Measurements from ENCODE around the gene NEURL3.

The NEURL3 gene

DNA sequence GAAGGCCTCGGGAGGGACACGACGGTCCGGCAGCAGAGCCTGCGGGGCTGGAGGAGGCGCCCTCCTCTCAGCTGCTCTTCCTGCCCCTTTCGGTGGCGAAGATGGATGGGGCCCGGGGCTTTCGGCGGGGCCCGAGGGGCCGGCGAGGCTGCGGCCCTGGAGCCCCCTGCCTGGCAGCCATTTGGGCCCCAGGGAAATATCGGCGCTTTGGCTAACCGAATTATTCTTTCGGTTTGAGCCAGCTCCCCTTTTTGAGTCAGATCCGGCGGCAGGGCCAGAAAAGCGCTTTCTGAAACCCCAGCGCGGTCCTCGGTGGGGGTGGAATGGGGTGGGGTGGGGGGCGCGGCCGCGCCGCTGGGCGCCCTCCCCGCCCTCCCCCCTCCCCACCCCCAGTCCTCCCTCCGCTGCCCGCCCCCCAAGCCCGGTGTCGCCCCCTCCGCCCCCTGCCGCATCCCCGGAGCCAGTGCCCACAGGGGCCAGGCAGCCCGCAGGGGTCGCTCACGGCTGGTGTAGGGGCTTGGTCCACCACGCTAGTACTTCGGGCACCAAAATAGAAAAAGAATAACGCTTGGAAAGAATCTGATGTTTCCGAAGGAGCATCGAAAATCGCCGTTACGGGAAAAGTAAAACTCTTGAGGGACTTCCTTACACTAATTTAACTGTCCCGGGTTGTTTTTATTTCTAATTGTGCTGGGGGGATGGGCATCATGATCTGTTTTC, 22.3 kb upstream of the NEURL3 start:
- no peak for DNase-seq

DNA sequence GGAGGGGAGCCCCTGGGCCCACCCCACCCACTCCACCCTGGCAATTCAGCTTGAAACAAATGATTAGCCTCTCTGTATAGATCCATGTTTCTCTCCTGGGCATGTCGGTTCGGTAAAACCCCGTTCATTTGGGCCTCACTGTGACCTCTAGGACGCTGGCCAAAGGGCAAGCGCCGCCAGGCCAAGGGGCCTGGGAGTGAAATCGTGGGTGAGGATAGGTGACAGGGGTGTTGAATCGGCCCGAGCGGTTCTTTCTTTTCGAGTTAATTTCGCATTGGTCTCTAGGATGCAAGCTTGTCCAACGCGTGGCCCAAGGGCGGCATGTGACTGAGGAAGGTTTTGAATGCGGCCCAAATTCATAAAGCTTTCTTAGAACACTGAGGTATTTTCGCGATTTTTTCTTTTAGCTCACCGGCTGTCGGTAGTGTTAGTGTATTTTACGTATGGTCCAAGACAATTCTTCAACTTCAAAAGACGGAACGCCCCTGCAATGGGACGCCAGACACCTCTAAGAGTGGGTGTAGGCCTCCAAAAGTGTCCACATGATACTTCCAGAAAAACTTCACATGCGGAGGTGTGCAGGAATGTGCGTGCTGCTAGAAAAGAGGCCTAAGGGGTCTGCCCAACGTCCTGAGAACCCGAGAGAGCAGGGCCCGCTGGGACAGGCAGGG, 21.6 kb upstream of the NEURL3 start:
- no peak for DNase-seq

DNA sequence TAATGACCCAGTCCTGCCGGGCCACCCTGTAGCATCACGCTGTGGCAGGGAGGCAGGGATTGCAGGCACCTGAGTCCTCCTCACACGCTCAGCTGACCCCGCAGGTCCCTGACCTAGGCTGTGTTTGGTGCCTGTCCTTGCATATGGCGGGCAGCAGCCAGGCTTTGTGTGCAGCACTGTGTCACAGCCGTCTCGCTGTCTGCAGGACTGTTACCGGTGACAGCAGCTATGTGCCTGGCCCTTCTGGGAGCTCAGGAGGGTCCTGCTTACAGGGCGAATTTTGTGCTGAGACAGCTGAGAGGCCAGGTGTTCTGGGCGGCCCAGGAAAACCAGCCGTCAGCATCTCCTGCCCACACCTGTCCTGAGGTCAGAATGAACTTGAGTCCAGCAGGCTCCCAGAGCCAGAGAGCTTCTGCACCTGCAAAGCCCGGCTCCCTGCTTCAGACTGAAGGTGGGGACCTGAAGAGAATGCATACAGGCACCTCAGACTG, 21.0 kb upstream of the NEURL3 start:
- no peak for DNase-seq

DNA sequence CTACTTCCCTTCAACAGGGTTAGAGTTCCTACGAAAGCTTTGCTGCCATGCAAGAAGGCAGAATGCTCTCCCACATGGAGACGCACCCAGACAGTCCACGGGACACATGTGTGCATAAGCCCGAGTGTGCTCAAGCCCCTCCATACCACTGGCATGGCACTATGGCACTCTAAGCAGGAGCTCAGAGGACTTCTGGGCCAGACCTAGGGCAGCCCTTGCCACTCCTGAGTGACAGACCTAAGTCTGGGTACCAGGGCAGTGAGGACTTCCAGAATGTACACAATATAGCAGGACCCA, 20.0 kb upstream of the NEURL3 start:
- DNase-seq: no peak

DNA sequence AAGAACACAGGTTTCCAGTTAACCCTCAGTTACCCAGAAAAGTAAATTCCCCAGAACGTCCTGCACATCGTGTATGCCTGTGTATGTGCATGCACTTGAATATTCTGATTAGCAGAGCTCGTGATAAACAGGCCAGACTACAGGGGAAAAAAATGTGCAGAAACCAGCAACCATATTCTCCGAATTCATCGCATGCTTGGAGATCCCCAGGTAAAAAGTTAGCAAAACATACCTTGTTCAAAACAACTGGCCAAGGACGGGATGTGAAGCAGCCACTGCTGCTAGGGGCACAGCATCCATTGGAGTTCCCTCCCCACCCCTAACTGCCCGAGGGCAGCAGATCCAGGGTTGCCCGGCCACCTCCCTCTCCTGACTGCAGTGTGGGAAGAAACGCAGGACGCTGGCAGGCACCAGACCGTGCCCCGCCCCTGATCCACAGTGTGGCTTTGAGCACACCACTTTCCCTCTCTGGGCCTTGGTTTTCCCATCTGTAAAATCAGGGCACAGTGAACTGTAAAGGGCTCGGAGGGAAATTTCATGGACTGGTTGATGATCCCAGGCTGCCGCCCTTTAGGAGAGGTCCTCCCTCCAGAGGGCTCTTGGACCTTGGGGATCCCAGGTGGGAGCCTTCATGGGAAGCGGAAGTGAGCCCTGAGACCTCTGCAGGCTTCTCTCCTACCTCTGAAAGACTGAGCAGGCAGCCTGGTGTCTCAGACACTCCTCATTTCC, 19.5 kb upstream of the NEURL3 start:
- DNase-seq: no peak

DNA sequence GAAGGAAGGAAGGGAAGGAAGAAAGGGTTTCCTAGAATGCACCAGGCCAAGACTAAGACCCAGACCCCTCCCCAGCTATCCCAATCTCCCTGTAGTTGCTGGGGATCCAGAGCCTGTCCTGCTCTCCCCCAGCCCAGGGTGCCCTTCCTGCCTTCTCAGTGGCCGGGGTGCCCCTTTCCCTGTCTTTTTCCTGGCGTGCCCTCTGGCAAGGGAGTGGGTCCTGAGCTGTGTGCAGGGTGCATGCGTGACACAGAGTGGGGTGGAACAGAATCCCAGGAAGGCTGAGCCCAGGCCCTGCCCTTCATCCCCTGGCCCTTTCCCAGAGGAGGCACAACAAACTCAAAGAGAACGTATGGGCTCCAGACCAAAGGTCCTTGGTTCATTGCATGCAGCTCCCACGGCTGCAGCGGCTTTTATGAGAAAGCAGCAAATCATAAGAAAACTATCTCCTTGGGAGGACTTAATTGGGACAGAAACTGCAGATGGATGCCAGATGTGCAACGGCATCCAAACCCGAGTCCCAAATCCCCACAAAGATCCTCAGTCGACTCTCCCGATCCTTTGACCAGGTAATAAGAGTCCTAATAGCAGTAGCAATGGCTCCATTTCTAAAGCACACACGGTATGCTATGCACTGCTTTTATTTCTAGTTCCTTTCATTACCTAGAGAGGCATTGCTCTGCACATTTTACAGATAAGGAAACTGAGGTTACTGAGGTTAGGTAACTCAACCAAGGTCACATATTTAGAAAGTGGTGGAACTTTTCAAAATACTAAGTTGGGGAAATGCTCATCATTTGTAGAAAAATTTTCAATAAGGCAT, 18.7 kb upstream of the NEURL3 start:
- DNase-seq: no peak

DNA sequence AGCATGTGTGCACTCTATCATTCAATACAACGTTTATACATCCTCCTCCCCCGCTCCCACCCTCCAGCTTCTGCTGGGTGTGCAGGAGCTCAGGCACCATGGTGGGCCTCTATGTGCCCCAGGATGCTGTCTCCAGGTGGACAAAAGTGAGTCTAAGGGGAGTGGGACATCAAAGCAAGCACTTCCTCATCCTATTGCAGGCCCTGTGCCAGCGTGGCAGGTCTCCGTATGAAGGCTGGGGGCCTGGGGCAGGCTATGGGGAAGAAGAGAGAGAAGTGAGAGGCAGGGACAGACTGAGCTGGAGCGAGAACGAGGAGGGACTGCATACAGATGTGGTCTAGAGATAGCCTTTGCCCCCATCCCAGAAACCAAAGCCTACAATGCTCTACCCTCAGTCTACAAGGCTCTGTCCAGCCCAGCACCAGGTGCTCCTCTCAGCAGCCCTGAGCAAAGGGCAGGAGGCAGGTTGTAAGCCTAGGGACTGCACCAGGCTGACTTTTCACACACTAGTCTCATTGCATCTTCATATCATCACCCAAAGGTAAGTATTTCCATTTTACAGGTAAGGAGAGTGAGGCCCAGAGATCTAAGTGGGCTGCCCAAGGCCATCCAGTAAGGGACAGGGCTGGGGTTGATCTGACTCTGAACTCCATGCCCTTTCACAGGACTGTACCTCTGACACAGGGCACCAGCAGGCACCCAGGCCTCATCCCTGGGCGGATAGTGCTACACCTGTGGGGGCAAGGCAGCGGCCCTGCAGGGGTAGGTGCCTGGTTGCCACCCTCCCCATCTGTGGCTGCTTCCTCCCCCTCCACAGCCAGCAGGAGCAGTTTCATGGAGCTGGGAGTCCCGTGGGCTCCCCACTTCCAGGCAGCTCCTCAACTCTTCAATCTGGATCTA, 17.4 kb upstream of the NEURL3 start:
- DNase-seq: no peak

DNA sequence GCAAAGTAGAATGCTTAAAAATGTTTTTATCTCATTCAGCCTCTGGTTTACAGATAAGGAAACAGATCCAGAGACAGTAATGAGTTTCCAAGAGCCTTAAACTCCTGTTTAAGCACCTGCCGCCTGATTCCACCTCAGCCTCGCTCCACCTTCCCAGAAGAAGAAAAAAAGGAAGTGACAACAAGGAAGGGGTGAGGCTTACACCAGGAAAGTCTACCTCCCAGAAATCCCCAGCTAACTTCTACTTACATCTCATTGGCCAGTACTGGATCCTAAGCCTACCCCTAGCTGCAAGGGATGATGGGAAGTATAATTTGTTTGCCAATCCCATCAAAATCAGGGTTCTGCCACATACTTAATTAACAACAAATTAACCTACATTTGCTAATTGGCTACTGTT, 16.1 kb upstream of the NEURL3 start:
- no peak for DNase-seq

DNA sequence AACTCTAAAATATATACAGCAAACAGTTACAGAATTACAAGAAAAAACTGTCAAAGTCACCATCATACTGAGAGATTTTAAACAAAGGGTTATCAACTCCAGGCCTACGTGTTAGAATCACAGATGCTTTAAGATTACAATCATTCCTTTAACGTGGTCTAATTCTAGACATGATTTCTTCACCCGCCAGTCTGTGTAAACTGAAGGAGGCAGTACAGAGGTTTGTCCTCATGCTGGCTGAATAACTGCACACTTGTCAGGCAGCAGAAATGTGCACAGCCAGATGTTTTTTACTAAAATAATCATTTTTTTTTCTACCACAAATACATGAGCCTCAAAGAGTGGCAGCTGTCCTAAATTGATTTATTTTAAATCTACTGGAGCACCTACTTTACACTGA, 15.5 kb upstream of the NEURL3 start:
- DNase-seq: no peak

DNA sequence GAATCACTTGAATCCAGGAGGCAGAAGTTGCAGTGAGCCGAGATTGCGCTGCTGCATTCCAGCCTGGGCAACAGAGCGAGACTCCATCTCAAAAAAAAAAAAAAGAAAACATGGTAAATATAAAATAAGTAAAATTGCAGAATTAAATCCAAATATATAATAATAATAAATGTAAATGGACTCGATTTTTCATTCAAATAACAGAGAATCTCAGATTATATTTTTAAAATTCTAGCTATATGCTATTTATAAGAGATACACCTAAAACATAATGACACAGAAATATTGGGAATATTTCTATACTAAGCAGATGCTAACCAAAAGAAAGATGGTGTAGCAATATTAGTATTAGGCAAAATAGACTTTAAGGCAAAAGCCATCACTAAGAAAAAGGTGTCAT, 15.1 kb upstream of the NEURL3 start:
- no peak for DNase-seq

DNA sequence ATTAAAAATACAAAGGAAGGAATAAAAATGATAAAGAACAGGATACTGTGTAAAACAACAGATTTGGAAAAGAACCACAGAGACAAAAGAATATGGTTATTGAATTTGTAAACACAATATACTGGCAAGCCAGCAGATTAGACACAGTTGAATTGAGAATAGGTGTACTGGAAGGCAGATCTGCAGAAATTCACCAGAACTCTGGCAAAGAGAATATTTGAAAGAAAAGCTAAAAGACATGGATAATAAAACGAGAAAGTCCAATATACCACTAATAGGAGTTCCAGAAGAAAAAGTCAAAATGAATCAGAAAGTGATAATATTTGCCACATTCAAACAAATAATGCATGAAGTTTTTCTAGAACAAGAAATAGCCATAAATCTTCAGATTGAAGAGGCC, 11.9 kb upstream of the NEURL3 start:
- no peak for DNase-seq

DNA sequence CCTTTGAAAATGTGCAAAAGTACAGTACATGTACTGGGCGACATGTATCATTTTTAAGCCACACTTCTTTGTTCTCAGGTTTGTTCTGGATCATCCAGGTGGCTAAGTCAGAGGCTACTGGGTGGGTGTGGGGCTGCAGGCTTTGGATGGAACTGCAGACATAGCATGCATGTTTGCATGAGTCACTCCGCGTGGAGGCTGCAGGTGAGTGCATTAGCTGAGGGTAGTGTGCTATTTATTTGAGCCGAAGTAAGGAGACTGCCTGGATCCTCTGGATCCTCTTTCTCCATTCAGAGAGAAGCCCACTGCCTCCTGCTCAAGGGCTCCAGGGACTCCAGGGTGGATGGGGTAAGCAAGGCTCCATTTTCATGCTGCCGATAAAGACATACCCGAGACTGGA, 9.4 kb upstream of the NEURL3 start:
- DNase-seq: no peak

DNA sequence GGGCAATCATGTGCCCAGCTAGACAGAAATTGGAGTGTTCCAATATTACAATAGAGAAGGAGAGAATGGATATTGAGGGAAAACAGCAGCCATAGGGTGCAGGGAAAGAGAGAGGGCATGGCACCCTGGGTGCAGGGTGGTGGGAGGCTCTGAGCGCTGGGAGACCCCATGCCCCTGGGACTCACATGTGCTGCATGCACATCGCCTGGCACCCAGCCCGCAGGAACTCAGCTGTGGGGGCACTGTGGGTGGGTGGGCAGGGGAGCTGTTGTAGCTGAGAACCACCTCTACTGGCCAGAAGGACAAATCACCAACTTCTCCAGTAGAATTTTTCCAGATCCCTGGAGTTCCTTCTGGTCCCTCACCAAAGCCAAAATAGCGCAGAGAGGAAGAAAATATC, 7.2 kb upstream of the NEURL3 start:
- no peak for DNase-seq

DNA sequence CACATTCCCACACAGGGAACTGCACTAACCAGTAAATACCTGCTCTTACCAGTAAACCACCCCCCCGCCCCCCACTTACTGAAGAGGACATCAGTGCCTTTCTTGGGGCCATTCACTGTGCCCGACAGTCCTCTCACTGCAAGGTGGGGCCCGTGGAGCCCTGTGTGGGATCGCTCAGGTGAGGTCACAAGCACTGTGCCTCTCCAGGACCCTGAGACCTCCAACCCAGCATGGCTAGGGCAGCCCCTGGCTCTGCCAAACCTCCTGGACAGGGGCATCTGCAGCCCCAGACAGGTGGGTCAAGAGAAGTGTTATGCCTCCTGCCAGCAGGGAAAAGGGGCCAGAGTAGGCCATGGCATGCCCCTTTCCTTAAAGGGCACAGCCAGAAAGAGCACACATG, 6.7 kb upstream of the NEURL3 start:
- no peak for DNase-seq

DNA sequence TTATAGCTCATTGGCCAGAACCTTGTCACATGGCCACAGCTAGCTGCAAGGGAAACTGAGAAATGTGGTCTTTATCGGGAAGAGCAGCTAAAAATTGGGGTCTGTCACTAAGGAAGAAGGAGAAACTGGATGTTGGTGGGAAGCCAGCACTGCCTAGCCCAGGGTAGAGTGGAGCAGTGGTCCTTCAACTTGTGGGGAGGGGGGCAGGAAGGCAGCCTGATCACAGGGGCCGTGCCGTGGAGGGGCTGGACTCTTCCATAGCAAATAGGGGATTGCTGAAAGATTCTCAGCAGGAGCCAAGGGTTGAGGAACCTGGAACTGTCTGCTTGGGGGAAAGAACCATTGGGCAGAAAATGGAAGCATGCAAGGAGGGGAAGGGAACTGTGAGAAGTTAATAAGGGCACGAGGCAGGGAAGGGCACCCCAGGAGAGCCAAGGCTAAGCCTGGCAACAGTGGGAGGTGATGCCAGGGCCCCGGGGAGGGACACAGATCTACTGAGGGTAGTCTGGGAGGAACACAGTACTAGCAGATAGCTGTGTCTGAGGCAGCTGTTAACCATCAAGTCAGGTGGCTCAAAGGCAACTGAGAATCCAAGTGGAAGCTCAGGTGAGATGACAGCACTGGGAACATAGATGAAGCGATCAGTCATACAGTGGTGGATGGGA, 5.9 kb upstream of the NEURL3 start:
- DNase-seq: no peak

DNA sequence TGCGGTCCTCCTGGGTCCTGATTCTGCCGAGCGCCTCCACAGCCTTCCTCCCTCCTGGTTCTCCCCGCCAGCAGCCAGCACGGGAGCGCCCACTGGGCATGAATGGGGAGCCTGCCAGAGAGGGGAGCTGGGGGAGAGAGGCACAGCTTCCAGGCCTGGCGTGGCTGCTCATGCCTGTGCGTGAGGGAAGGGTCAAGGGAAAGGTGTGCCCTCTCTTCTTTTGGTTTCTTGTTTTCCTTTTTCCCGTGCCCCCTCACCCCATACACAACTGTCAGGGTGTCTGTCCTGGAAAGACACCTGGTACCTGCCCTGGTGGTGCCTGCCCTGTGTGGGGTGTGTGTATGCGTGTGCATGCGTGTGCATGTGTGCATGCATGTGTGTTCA, 4.7 kb upstream of the NEURL3 start:
- DNase-seq: no peak

DNA sequence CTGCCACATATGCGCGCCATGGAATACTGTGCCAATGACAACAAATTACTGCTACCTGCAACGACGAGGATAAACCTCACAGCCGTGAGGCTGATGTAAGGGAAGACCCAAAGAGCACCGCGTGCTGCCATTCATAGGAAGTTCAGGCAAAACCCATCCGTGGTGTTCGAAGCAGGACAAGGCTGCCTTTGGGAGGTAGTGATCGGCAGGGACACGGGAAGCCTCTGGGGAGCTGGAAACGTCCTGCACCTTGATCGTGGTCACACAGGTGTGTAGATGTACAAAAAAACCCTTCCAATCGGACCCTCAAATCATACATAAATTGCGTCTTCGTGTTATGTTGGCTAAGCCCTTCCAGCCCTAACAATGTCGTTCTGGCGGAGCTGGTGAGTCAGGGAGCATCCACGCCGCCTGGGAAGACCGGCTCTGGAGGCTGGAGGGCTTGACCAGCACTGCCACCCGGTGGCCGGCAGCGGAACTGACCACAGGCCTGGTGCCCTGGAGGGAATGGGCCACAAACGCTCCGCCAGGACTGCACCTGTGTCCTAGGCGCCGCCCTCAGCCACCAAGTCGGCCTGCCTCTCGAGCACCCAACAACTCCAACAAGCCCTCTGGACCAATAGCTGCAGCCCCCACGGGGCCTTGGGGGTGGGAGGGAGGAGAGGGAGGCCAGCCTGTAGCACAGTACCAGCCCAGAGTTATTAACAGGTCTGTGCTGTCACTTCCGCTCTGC, 4.1 kb upstream of the NEURL3 start:
- DNase-seq: peak; percentile 58

DNA sequence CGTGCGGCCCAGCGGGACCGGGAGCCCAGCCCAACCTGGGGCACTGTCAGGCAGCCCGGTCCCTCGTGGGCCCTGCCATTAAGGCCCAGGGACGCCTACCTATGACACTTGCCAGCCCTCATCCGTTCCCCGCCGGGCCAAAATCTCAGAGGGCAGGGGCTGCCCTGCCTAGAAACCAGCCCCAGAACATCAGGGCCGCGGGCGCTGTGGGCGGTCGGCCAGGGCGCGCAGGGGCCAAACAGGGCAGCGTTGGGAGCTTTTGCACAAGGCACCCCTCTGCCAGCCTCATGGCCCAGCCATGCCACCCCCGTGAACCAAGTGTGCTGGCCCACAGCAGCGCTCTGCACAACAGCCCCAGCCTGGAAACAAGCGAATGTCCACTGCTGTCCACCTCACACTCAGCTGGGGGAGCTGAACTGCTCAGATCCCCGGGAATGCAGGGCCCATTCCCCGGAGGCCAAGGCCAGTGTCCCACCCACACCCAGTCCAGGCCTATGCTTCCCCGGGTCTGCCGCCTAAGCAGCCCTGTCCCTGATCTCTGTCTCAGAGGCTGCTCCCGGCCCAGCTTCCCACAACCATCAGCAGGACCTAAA, 3.5 kb upstream of the NEURL3 start:
- no peak for DNase-seq

DNA sequence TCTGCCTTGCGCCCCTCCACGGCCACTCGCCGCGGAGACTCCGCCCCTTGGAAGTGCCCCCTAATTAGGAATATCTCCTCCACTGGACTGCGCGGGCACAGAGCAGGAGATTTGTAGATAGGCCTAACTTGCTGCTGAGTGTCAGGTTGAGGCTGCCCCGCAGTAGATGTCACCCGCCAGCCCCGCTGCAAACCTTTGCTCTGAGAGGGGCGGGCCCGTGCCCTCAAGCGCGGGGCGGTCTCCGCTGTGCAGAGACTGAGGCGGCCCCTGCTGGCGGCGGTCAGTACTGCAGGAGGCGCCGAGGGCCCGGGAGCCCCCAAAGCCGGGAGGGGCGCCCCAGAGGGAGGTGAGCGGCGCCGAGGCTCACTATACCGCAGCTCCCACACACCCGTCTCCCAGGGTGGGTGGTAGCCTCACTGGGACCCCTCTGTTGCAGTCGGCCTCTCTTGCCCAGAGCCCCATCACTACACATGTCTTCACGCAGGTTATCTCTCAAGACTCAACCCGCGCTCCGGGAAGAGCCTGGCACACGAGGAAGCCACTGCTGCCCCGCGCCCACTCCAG, 2.9 kb upstream of the NEURL3 start:
- peak; percentile 22 for DNase-seq

DNA sequence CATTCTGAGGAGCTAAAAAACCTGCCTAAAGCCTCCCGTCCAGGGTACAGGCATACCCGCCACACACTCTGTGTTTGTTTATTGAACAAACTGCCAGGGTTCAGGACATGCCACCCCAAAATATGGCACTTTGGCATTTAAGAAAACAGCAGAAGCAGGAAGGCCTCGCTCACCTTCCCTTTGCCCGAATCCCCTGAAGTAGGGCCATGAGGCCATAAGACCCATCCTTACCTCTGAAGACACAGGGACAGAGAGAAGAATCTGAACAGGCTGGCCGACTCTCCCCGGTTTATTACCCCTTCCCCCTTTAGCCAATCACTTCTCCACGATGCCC, 1.7 kb upstream of the NEURL3 start:
- no peak for DNase-seq
